COLO829 (cell line): ENCODE measurements around the gene DRC7.
A peak's percentile ranks its signal among the peaks of the same experiment; 100 is the strongest.

Experiments used
- DNase-seq: peaks from one replicate; pipeline ENCODE4 v3.0.0; 2012; ENCODE audit warnings: low spot score

The DRC7 gene

DNA sequence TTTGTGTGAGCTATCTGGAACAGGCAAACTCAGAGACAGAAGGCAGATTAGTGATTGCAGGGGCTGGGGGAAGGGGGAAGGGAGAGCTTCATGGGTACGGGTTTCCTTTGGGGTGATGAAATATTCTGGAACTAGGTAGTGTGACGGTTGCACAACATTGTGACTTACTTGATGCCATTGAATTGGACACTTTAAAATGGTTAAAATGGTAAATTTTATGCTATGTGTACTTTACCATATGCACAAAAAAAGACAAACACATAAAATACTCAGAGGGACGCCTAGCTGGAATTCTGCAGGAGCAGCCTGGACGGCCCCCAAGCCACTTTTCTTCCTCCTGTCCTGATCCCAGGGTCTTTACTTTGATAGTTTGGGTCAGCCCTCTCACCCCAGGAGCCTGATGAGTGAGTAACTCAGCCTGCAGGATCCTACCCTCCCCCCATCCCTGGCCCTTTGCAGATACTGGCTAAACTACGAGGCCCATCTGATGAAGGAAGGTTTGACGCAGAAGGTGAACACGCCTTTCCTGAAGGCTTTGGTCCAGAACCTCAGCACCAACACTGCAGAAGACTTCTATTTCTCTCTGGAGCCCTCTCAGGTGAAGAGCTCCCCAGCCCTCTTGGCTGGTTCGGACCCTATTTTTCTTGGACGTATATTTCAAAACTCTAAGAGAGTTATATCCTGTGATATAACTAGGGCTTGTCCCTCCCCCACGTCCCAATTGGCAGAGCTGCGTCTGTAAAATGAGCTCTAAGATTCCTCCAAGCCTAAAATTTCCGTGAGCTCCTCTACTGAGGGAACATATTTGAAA, 18.7 kb upstream of the DRC7 start:
- DNase-seq: no peak

DNA sequence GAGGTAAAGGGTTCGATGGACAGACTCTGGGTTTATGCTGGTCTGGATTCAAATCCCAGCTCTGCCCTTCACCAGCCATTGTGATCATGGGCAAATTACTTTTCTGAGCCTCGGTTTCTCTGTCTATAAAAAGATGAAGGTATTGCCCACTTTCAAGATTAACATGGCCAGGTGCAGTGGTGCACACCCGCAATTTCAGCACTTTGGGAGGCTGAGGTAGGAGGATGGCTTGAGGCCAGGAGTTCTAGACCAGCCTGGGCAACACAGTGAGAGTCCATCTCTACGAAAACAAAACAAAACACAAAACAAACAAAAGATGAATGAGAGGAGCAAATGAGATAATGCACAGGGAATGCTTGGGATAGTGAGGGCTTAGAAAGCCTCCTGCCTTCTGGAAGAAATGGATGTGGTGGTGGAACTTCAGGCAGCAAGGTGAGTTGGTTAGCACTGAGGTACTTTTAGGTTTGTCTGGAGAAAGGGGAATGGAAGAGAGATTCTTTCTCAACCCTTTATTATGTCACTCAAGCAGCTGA, 18.0 kb upstream of the DRC7 start:
- no peak for DNase-seq

DNA sequence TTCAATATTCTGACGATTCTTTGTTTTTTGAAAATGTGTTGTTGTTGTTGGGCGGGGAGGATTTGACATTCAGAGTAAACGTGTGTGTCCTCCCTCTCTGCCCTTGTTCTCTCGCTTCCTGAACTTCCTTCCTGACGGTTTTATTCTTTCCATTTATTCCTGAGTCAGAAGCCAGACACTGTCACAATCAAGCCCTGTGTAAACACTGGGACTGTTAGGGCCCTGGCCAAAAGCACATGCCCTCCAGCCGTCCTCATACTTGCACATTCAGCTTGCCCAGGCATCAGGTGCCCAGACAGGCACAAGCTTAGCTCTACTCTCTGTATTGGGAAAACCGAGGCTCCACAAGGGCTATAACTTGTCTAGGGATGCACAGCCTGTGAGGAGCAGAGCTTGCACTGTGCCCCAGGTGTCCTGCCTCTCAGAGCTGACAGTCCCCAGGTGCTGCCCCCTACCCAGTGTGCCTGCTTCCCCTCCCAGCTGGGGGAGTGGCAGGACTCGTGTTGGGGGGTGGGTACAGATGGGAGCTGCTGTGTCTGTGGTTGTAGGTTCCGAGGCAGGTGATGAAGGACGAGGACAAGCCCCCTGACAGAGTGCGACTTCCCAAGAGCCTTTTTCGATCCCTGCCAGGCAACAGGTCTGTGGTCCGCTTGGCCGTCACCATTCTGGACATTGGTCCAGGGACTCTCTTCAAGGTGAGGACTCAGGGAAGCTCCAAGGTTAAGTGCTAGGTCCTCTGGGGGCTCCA, 16.8 kb upstream of the DRC7 start:
- DNase-seq: peak; percentile 6

DNA sequence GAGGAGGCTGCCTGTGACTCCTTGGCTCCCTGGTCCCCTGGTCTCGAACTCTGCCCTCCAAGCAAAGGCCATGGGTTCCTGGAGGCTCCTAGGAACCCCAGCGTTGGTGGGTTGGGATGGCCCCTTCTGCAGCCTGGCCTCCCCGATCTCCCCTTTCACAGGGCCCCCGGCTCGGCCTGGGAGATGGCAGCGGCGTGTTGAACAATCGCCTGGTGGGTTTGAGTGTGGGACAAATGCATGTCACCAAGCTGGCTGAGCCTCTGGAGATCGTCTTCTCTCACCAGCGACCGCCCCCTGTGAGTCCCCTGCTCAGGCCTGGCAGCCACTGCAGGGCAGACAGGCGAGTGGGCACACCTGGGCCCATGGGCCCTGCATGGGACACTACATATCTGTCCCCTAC, 15.6 kb upstream of the DRC7 start:
- DNase-seq: no peak

DNA sequence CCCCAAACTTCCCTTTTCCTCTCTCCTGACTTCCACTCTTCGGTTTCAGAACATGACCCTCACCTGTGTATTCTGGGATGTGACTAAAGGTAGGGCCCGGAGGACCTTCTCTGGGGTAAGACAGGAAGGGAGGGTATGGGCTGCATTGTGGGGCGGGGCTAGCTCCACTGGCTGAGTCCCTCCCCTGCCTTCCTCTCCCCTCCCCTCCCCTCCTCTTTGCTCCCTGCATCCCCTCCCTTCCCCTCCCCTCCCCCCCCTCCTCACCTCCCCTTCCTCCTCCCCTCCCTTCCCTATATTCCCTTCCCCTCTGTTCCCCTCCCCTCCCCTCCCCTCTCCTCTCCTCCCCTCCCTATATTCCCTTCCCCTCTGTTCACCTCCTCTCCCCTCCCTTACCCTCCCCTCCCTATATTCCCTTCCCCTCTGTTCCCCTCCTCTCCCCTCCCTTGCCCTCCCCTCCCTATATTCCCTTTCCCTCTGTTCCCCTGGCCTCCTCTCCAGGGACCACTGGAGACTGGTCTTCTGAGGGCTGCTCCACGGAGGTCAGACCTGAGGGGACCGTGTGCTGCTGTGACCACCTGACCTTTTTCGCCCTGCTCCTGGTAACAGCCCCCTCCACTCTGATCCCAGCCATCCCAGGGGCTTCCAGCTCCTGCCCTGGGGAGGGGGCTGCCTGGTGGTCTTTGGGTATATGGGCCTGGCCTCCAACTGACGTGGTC, 14.7 kb upstream of the DRC7 start:
- no peak for DNase-seq

DNA sequence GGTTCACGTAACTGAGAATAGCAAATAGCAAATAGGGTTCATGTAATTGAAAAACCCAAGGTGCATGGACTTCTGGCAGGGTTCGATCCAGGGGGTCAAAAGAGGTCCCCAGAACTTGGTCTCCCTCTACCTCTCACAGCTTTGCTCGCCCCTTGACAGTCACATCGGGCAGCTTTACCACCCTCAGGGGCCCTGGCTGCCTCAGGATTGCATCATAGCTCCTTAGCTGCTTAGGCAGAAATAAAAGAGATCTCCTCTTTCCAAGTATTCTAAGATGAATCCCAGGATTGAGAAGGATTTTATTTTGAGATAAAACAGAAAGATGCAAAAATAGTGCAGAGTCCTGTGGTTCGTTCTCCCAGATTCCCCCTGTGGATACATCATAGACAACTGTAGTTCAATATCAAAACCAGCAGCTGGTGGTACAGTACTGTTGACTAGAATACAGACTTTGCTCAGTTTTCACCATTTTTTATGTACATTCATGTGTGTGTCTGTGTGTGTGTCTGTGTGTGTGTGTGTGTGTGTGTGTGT, 13.7 kb upstream of the DRC7 start:
- no peak for DNase-seq

DNA sequence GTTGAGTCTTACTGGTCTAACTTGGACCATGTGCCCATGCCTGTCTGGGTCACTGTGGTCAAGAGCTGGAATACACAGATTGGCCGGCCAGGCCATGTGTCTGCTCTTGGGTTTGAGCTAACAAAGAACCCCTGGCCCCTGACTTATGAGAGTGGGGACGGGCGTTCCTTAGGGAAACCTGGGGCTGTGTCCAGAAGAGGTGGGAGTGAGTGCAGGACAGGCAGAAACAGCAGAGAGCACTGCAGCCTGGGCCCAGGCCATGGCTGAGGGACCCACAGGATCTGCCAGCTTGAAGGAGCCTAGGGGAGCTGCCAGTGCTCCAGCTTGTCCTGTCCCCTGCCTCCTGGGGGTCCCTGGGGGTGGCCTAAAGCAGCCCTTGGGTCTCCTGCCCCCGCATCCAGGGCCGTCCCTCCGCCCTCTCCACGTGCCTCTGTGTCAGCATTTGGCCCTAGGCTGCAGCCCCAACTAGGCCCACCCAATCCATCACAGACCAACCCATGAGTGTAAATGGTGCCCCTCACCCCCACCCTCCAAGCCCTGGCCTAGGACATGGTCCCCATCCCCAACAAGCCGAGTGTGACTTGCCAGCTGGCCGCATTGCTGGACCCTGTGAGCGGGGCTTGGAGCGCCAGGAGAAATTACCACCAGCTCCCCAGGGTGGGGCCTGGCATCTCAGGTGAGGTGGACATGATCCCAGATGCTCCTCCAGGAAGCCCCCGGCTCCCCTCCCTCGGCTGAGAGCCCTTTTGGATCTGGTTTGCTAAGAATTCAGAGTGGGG, 12.5 kb upstream of the DRC7 start:
- DNase-seq: no peak

DNA sequence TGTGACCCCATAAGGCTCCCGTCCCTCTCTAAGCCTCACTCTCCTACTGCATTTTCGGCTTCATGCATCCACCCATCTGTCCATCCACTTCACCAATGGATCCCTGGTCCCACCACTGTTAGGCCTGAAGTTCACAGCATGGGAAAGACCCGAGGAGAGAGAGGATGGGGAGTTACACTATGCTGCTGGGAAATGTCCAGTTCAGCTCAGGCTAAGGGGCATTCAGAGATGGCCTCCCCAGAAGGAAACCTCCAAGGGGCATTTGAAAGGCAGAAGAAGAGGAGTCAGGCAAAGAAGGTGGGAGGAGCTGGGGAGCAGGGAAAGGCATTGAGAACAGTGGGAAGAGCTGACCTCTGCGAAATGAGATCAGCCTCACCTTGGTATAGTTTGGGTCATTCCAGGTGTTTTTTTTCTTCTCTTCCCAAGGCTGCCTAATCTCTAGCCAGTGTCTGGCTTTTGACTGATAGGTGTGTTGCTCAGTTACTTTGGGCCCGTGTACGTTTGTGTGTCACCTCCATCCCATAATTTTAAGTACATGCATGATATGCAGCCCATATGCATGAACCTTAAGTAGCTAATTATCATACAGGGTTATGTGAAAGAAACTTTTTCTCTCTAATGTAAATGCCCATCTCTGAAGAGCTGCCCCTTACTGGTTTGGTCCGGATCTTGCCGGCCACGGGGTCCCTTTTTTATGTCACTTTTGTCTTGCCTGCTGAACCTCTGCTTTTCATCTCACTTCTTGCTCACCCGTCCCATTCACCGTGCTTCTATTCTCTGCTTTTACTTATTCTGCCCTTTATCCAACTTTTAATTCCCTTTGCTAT, 11.6 kb upstream of the DRC7 start:
- no peak for DNase-seq

DNA sequence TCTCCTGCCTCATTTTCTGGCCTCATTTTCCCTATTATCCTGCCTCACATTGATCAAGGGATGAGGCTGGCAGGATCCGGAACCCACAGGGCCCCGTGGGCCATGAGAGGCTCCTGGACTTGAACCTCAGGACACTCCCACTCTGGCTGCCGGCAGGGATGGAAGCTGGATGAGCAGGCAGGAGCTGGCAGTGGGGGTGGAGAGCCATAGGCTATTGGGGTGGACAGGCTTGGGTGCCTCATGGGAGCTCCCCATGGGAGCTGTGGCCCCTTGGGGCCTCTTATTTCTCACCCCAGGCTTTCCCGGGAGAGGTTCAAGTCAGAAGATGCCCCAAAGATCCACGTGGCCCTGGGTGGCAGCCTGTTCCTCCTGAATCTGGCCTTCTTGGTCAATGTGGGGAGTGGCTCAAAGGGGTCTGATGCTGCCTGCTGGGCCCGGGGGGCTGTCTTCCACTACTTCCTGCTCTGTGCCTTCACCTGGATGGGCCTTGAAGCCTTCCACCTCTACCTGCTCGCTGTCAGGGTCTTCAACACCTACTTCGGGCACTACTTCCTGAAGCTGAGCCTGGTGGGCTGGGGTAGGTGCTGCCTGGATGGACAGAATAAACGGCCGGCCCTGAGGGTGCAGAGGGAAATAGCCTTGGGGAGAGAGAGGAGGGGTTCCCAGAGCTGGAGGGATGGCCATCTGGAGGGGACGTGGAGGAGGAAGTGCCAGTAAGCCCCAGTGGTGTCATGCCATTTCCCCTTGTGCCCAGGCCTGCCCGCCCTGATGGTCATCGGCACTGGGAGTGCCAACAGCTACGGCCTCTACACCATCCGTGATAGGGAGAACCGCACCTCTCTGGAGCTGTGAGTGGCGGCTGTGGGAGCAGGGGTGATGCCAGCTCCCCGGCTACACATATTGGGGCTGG, 10.7 kb upstream of the DRC7 start:
- DNase-seq: no peak

DNA sequence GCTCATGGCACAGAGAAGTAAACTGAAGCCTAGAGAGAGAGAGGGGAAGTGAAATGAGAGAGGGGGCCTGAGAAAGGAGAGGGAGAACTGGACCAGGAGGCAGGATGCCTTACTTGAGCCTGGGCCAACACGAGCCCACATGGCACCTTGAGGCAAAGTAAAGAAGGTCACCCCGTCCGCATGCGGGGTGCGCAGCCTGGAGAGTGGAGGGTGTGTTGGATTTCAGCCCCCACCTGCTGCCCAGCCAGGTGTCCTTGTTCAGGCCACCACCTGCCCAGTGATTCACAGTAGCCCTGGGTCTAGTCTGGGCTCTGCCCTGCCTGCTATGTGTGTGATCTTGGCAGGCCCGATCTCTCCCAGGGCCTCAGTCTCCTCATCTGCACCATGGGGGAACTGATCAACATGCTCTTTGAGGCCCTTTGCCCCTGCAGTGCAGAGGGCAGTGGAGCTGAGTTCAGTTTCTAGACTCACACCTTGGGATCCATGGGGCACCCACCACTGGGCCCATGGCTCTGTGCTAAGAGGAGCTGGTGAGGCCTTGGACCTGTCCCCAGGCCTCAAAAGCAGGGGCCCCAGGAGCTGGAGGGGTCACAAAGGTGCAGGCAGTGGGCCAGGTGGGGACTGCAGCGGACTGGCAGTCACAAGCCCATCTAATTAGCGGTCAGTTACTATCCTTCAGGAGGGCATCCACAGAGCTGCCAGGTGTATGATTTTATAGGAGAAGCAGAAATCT, 9.8 kb upstream of the DRC7 start:
- no peak for DNase-seq

DNA sequence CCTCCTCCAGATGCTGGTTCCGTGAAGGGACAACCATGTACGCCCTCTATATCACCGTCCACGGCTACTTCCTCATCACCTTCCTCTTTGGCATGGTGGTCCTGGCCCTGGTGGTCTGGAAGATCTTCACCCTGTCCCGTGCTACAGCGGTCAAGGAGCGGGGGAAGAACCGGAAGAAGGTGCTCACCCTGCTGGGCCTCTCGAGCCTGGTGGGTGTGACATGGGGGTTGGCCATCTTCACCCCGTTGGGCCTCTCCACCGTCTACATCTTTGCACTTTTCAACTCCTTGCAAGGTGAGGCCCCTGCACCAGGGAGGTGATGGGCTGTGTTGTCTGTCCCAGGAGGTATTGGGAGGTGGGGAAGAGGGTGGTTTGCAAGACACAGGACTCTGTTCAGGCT, 9.0 kb upstream of the DRC7 start:
- DNase-seq: no peak

DNA sequence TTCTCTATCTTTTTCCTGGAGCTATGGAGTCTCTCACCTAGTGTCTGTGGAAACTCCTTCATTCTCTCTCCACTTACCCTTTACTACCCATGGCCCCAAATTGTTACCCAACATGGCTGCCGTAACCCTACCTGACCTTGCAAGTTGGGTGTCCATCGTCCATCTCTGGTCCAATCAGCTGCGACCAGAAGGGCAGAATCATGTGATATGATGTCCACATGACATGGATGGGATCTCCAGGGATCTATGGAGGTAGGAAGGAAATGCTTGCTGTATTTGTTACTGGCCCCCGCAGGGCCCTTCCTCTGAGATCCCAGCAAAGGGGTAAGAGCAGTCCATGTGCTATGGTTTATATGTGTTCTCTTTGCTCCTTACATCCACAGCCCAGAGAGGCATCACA, 8.0 kb upstream of the DRC7 start:
- no peak for DNase-seq

DNA sequence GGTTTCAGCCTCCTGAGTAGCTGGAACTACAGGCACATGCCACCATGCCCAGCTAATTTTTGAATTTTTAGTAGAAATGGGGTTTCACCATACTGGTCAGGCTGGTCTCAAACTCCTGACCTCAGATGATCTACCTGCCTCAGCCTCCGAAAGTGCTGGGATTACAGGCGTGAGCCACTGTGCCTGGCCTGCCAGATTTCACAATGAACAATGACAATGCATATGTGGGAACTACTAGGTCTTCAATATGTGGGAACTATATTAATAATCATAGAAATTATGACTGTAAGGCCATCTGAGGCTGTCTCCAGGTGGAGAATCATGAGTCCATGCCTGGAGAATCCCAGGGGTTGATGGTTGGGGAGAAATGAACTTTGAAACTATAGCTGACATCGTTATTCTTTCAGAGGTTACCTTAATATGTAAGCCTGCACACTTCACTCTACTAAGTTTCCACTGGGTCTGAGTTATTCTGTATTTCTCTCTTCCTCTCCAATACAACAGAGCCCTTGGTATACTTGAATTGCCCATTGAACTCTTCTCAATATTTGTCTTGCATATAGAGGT, 7.2 kb upstream of the DRC7 start:
- DNase-seq: no peak

DNA sequence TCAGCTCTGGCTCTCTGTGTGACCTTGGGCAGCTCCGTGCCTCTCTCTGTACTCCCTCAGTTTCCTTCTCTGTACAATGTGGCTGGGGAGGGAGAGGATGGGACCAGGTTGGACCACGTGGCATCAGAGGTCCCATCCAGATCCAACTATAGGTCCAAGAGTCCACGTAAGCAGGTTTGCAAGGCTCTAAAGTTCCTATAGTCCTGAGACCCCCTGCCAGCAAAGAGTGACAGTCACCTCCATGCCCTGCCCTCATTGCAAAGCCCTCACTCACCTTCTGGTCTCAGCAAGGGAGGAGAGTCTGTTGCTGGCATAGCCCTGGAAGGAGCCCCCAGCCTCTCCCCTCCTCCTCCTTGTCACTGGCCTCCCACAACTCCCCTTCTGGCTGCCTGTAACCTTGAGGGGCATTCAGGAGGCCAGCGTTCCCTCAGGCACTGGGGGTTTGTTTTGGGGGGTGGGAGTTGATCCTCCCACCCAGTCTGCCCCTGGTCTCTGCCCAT, 6.1 kb upstream of the DRC7 start:
- DNase-seq: no peak

DNA sequence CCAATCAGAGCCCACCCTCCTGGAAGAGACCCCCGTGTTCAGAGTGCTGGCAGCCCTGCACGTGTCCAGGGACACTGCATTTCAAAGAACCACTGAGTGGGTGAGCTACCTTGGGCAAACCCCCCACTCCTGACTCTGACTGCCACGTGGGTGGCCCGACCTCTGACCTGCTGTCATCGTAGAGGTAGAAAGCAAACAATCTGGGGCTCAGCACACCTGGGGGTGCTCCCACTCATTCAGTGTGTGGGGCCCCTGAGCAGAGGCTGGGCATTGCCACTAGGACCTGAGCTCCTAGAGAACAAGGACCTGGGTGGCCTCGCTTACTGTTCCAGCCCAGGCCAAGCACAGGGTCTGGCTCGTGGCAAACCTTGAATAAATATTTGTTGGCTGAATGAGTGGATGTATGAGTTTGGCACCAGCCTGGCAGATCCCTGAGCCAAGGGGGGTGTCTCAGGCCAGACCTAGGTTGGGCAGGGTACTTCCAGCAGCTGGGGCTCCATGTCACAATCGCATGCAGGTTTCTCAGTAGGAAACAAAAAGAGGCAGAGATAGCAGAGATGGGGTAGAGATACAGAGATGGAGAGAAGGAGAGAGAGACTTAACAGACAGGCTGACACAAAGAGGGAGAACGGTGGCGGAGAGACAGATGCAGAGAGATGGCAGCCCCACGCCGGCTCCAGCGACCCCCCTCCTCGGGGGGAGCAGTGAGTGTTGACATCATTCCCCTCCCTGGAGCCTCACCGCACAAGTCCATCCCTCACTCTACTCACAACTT, 5.4 kb upstream of the DRC7 start:
- DNase-seq: no peak

DNA sequence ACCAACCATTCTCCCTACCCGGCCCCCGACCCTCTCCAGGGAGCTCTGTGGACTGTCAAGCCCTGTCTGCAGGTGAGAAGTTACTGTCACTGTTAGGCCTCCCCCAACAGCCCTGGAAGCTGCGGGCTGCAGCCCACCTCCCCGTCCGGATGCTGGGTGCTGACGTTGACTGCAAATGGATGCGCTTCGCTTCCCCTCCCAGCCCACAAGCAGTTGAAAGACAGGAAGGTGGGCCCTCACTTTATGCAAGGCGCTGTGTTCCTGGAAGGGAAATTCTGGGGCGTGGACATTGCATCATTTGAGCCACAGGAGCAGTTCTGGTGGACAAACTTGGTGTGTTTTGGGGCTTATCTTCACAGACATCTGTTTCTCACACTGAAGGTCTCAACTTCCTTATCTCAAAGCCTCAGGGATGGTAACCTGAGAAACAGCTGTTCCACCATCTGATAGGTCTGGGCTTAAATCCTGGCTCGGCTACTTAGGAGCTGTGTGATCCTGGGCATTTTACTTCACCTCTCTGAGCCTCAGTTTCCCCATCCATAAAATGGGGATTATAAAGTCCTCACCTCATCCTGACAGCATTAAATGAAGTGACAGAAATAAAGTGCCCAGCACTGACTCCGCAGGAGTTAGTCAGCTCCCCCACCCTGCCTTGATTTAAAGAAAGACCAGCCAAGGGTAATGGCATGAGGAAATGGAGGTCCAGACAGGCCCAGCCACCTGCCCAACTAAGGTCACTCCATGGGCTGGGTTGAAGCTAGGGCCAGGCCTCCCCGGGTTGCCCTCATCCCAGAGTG, 4.6 kb upstream of the DRC7 start:
- DNase-seq: no peak
